ENCODE data around the gene SYT8. TPM values are rescaled to one million over a fixed set of nuclear protein-coding genes. Genes with fewer than 3 reads are reported as not detected.

The SYT8 gene
- total and polyA plus RNA-seq, 2 donors from 2014 or later = 1.2 to 1.7 TPM

DNA sequence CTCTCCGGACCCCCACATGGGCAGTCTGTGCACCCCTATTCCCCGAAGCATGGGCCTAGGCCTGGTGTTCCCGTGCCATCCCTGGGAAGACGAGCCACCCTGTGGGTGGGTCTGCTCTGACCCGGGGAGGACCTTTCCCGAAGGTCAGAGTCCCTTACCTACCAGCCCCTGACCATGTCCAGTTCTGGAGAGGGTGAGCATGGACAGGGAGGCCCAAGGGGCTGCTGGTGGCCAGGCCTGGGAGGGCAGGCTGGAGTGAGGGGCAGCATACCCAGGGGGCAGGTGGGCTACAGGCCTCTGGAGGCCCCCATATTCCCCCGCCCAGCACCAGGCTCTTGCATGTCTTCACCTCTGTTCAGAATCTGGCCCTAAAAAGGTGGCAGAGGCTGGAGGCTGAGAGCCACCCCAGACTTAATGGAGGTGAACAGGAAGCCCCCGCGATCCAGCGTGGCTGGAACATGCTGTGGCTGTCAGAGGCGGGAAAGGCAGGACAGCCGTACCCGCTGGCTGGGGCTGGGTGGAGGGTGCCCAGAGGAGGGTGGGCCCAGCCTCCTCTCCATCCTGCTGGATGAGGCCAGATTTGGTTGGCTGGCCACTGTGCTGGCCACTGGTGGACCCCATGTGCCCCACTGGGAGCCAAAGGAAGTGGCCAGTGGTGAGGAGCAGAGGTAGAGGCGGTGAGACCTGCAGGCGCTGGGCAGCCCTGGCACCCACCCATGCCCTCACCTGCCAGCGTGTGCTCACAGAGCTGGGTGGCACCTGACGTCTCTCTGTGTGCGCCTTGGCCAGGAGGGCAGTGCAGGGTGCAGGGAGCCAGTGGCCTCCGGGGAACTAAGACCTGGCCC lies 11.2 kb upstream of the SYT8 start:
- Histone ChIP-seq H3K9ac (ENCODE audit: low read length in 3 of 3) (no peak overlapping the region), H3K36me3 (ENCODE audit: control insufficient read depth in 2 of 3, insufficient read depth in 3 of 3, low read length in 3 of 3) (no peaks in the 10 kb centered on the region), H3K27ac (ENCODE audit: low read depth in 2 of 2, low read length in 2 of 2) (no peak overlapping the region), H3K4me1 (ENCODE audit: control insufficient read depth in 2 of 3, insufficient read depth in 2 of 3, low read depth in 1 of 3, low read length in 3 of 3) (peaks cover 0 to 4% (median 0%) of the 10 kb centered on the region in 3 donors), H3K27me3 (ENCODE audit: control insufficient read depth, insufficient read depth, low read length) (no peaks in the 10 kb centered on the region), H3K4me3 (ENCODE audit: low read length in 3 of 3) (no peak overlapping the region), H3K9me3 (ENCODE audit: control insufficient read depth in 2 of 3, insufficient read depth in 1 of 3, low read length in 3 of 3) (peaks cover 0 to 9% (median 0%) of the 10 kb centered on the region in 3 donors)
- TF ChIP-seq, protein P1, sequence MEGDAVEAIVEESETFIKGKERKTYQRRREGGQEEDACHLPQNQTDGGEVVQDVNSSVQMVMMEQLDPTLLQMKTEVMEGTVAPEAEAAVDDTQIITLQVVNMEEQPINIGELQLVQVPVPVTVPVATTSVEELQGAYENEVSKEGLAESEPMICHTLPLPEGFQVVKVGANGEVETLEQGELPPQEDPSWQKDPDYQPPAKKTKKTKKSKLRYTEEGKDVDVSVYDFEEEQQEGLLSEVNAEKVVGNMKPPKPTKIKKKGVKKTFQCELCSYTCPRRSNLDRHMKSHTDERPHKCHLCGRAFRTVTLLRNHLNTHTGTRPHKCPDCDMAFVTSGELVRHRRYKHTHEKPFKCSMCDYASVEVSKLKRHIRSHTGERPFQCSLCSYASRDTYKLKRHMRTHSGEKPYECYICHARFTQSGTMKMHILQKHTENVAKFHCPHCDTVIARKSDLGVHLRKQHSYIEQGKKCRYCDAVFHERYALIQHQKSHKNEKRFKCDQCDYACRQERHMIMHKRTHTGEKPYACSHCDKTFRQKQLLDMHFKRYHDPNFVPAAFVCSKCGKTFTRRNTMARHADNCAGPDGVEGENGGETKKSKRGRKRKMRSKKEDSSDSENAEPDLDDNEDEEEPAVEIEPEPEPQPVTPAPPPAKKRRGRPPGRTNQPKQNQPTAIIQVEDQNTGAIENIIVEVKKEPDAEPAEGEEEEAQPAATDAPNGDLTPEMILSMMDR (IDR thresholded peaks at IDR 0.05; ENCODE audit: borderline replicate concordance, extremely low read depth, insufficient read depth) = no peak
- DNase-seq = peak in 1 of 5 donors; percentile 52
- FAIRE-seq = no peak
- intact Hi-C loops (cut with DNase I) = no loop called here

DNA sequence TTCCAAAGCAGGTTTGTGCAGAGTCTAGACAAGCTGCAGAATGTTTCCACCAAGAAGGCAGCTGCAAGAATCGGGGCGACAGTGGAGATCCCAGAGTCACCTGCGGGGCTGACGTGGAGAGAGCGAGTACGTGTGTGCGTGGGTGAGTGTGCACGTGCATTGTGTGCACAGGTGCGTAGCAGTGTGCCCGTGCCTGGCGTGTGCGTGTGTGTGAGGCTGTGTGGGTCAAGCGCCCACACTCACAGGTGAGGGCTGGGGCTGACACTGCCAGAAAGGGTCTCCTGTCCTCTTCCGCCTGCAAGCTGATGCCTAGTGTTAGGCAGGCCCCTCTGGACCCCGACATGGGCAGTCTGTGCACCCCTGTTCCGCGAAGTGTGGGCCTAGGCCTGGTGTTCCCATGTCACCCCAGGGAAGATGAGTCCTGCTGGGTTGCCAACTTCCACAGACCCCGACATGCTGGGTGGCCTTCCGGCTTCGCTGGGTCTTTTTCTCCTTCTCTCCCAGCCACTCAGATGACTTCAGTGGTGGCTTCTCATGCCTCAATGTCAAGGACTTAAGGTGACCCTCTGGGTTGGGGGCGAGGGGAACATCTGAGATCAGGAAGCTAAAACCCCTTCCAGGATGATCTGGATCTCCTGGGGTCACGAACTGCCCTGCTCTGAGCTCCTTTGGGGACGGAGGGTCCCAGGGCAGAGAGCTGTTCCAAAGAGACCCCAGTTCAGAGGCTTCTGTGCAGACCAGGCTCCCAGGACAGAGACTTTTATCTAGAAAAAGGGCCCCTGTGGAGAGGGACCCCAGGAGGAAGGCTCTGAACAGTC lies 10.4 kb upstream of the SYT8 start:
- H3K9me3 ChIP-seq (ENCODE audit: control insufficient read depth in 2 of 3, insufficient read depth in 1 of 3, low read length in 3 of 3) = peaks cover 0 to under 1% (median 0%) of the 10 kb centered on the region in 3 donors
- no peak overlapping the region for H3K9ac ChIP-seq (ENCODE audit: low read length in 3 of 3)
- H3K27ac ChIP-seq (ENCODE audit: low read depth in 2 of 2, low read length in 2 of 2) = no peak overlapping the region
- no peaks in the 10 kb centered on the region for H3K27me3 ChIP-seq (ENCODE audit: control insufficient read depth, insufficient read depth, low read length)
- FAIRE-seq (no peak), DNase-seq (peak in 1 of 5 donors; percentile 49)
- H3K36me3 ChIP-seq (ENCODE audit: control insufficient read depth in 2 of 3, insufficient read depth in 3 of 3, low read length in 3 of 3) = no peaks in the 10 kb centered on the region
- TF ChIP-seq, protein P1 (IDR thresholded peaks at IDR 0.05; ENCODE audit: borderline replicate concordance, extremely low read depth, insufficient read depth) = no peak
- no peak overlapping the region for H3K4me3 ChIP-seq (ENCODE audit: low read length in 3 of 3)
- peaks cover 0 to 4% (median 0%) of the 10 kb centered on the region in 3 donors for H3K4me1 ChIP-seq (ENCODE audit: control insufficient read depth in 2 of 3, insufficient read depth in 2 of 3, low read depth in 1 of 3, low read length in 3 of 3)
- intact Hi-C loops (cut with DNase I) = no loop called here

DNA sequence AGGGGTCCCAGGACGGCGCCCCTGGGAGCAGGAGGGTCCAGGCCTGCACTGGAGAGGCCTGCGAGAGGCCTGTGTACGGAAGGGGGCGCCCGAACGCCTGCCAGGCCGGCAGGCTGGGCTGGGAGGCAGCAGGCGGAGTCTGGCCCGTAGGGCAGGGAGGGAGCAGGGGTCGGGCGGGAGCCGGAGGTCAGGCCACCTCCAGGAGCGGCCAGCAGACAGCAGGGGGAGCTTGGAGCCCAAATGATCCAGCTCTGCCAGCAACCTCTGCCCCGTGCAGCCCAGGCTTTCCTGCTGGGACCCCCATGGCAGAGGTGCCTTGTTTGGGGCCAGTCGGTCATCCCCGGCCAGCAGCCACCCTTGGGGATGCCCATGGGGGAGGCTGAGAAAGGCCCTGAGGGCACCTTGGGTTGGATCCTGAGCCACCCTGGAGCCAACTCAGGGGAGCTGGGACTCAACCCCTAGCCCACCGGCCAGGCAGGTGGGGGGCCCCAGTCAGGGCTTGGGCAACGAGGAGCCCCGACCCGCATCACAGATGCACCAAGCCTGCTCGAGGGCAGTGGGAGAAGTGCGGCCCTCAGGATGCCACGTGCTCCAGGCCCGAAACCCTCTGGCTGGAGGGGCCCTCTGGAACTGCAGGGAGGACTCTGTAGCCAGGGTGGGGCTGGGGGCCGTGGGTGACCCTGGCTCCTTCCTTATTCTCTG lies 9.6 kb upstream of the SYT8 start:
- Histone ChIP-seq H3K9ac (ENCODE audit: low read length in 3 of 3) (no peak overlapping the region), H3K27me3 (ENCODE audit: control insufficient read depth, insufficient read depth, low read length) (no peaks in the 10 kb centered on the region), H3K9me3 (ENCODE audit: control insufficient read depth in 2 of 3, insufficient read depth in 1 of 3, low read length in 3 of 3) (no peaks in the 10 kb centered on the region), H3K4me1 (ENCODE audit: control insufficient read depth in 2 of 3, insufficient read depth in 2 of 3, low read depth in 1 of 3, low read length in 3 of 3) (peaks cover 0 to 4% (median 0%) of the 10 kb centered on the region in 3 donors), H3K36me3 (ENCODE audit: control insufficient read depth in 2 of 3, insufficient read depth in 3 of 3, low read length in 3 of 3) (no peaks in the 10 kb centered on the region), H3K27ac (ENCODE audit: low read depth in 2 of 2, low read length in 2 of 2) (no peak overlapping the region), H3K4me3 (ENCODE audit: low read length in 3 of 3) (no peak overlapping the region)
- FAIRE-seq = no peak
- TF ChIP-seq, protein P1 (IDR thresholded peaks at IDR 0.05; ENCODE audit: borderline replicate concordance, extremely low read depth, insufficient read depth) = no peak
- peak in 3 of 5 donors; percentile 44 to 80 (median 47) for DNase-seq
- intact Hi-C loops (cut with DNase I) = no loop called here
